Measurements from ENCODE around the gene SCN11A. TPM values are rescaled to one million over a fixed set of nuclear protein-coding genes. Genes with fewer than 3 reads are reported as not detected.
A peak's percentile ranks its signal among the peaks of the same experiment; 100 is the strongest.

SCN11A gene
- total and polyA plus RNA-seq, 2 of the 13 experiments (the other 11 are each of a cell fraction or from before 2014, with no cell fraction given), result 0.02 to 0.11 TPM

DNA sequence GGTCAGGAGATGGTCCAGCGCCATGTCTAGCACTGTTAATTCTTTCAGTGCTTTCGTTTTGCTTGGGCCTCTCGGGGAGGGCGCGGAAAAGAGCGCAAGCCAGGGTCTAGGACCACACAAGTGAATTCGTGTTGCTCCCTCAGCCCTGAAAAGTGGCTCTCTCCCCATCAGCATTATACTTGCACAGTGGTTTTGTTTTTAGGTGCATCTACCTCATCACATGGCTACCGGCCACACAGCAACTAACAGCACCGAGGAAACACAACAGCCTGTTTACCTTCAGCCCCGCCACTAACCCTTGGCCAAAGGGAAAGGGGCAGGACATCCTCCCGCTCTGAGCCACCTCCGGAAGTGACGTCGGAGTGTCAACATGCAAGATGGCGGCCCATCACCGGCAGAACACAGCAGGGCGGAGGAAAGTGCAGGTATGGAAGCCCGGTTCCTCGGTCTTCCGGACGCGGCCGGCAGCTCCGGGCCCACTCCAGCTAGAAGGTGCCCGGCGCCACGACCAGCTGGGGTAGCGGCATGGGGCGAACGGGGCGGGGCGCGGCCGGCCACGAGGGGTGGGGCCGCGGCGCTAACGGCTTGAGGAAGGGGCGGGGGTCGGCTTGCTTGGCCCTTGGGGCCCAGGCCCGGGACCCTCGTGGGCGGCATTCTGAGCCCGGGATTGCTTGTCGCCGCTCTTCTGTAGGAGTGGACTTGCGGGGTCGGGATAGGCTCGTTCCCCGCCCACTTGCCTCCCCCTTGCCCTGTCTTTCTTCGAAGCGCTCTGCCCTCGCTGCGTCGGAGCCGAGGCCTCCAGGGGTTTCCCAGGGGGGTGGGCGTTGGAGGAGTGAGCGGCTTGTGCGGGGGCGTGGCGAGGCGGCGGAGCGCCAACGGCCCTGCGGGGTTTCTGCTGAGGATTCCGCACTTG, at the start of gene SCN11A, which contains the start of gene WDR48 (continued):
- TF ChIP-seq, protein P1, sequence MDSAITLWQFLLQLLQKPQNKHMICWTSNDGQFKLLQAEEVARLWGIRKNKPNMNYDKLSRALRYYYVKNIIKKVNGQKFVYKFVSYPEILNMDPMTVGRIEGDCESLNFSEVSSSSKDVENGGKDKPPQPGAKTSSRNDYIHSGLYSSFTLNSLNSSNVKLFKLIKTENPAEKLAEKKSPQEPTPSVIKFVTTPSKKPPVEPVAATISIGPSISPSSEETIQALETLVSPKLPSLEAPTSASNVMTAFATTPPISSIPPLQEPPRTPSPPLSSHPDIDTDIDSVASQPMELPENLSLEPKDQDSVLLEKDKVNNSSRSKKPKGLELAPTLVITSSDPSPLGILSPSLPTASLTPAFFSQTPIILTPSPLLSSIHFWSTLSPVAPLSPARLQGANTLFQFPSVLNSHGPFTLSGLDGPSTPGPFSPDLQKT (CRISPR knock-in tag; IDR thresholded peaks at IDR 0.05; ENCODE audit: borderline replicate concordance), result no peak
- no peak for TF ChIP-seq KAT2B (IDR thresholded peaks at IDR 0.05; ENCODE audit: borderline replicate concordance, low read depth, low read length)
- TF ChIP-seq IKZF4 (CRISPR knock-in tag; IDR thresholded peaks at IDR 0.05; ENCODE audit: borderline replicate concordance, low read depth, not compliant biosample characterization), result peak; percentile 67
- peak; percentile 69 for TF ChIP-seq NKX3-1 (CRISPR knock-in tag; IDR thresholded peaks at IDR 0.05)
- no peak; the same call in 1 of the 2 replicates for TF ChIP-seq KDM4B (CRISPR knock-in tag; IDR thresholded peaks at IDR 0.05)
- TF ChIP-seq, protein P2, sequence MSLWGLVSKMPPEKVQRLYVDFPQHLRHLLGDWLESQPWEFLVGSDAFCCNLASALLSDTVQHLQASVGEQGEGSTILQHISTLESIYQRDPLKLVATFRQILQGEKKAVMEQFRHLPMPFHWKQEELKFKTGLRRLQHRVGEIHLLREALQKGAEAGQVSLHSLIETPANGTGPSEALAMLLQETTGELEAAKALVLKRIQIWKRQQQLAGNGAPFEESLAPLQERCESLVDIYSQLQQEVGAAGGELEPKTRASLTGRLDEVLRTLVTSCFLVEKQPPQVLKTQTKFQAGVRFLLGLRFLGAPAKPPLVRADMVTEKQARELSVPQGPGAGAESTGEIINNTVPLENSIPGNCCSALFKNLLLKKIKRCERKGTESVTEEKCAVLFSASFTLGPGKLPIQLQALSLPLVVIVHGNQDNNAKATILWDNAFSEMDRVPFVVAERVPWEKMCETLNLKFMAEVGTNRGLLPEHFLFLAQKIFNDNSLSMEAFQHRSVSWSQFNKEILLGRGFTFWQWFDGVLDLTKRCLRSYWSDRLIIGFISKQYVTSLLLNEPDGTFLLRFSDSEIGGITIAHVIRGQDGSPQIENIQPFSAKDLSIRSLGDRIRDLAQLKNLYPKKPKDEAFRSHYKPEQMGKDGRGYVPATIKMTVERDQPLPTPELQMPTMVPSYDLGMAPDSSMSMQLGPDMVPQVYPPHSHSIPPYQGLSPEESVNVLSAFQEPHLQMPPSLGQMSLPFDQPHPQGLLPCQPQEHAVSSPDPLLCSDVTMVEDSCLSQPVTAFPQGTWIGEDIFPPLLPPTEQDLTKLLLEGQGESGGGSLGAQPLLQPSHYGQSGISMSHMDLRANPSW (CRISPR knock-in tag; IDR thresholded peaks at IDR 0.05; ENCODE audit: borderline replicate concordance), result no peak
- TF ChIP-seq ZNF451 (CRISPR knock-in tag; IDR thresholded peaks at IDR 0.05), result peak; percentile 36; the same call in 1 of the 2 replicates
- TF ChIP-seq CHD2 (IDR thresholded peaks at IDR 0.05; ENCODE audit: low read depth, low read length), result no peak
- TF ChIP-seq, protein P3, sequence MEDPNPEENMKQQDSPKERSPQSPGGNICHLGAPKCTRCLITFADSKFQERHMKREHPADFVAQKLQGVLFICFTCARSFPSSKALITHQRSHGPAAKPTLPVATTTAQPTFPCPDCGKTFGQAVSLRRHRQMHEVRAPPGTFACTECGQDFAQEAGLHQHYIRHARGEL (CRISPR knock-in tag; IDR thresholded peaks at IDR 0.05), result no peak
- TF ChIP-seq PHF5A (CRISPR knock-in tag; IDR thresholded peaks at IDR 0.05; ENCODE audit: low read depth, unreplicated experiment), result no peak
- TF ChIP-seq TBX2 (CRISPR knock-in tag; IDR thresholded peaks at IDR 0.05; ENCODE audit: borderline replicate concordance), result peak; percentile 67; the same call in 1 of the 2 replicates
- TF ChIP-seq ZSCAN21 (CRISPR knock-in tag; IDR thresholded peaks at IDR 0.05; ENCODE audit: borderline replicate concordance), result peak; percentile 76; the same call in 1 of the 2 replicates
- peak; percentile 85 for TF ChIP-seq SALL1 (CRISPR knock-in tag; IDR thresholded peaks at IDR 0.05)
- no peak for TF ChIP-seq HNRNPUL1 (IDR thresholded peaks at IDR 0.05; ENCODE audit: low read depth, low read length)
- peak; percentile 88; the same call in 1 of the 2 replicates for TF ChIP-seq ZNF766 (CRISPR knock-in tag; IDR thresholded peaks at IDR 0.05; ENCODE audit: borderline replicate concordance)
- TF ChIP-seq, protein P4, sequence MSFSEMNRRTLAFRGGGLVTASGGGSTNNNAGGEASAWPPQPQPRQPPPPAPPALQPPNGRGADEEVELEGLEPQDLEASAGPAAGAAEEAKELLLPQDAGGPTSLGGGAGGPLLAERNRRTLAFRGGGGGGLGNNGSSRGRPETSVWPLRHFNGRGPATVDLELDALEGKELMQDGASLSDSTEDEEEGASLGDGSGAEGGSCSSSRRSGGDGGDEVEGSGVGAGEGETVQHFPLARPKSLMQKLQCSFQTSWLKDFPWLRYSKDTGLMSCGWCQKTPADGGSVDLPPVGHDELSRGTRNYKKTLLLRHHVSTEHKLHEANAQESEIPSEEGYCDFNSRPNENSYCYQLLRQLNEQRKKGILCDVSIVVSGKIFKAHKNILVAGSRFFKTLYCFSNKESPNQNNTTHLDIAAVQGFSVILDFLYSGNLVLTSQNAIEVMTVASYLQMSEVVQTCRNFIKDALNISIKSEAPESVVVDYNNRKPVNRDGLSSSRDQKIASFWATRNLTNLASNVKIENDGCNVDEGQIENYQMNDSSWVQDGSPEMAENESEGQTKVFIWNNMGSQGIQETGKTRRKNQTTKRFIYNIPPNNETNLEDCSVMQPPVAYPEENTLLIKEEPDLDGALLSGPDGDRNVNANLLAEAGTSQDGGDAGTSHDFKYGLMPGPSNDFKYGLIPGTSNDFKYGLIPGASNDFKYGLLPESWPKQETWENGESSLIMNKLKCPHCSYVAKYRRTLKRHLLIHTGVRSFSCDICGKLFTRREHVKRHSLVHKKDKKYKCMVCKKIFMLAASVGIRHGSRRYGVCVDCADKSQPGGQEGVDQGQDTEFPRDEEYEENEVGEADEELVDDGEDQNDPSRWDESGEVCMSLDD (CRISPR knock-in tag; IDR thresholded peaks at IDR 0.05; ENCODE audit: borderline replicate concordance), result no peak
- TF ChIP-seq, protein P5, sequence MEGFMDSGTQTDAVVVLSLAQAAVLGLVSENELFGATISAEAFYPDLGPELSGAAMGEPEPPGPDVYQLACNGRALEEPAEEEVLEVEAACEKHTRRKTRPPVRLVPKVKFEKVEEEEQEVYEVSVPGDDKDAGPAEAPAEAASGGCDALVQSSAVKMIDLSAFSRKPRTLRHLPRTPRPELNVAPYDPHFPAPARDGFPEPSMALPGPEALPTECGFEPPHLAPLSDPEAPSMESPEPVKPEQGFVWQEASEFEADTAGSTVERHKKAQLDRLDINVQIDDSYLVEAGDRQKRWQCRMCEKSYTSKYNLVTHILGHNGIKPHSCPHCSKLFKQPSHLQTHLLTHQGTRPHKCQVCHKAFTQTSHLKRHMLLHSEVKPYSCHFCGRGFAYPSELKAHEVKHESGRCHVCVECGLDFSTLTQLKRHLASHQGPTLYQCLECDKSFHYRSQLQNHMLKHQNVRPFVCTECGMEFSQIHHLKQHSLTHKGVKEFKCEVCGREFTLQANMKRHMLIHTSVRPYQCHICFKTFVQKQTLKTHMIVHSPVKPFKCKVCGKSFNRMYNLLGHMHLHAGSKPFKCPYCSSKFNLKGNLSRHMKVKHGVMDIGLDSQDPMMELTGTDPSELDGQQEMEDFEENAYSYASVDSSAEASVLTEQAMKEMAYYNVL (CRISPR knock-in tag; IDR thresholded peaks at IDR 0.05; ENCODE audit: borderline replicate concordance), result peak; percentile 39; the same call in 1 of the 2 replicates
- peak; percentile 76 for TF ChIP-seq ARNT2 (CRISPR knock-in tag; IDR thresholded peaks at IDR 0.05; ENCODE audit: low read depth)
